Measurements from ENCODE around the gene PRTFDC1. TPM values are rescaled to one million over a fixed set of nuclear protein-coding genes. Genes with fewer than 3 reads are reported as not detected.

PRTFDC1 gene
- polyA plus RNA-seq, 4 donors, result 37.3 to 50.7 (median 43.0) TPM

- DNase-seq (ENCODE audit: low read depth in 4 of 4, low spot score in 3 of 4), result no peak
Observed at GRCh38 chr10:24804956-24805355, 147.4 kb downstream of the PRTFDC1 start.

- no peak for DNase-seq (ENCODE audit: low read depth in 4 of 4, low spot score in 3 of 4)
Observed at GRCh38 chr10:24804392-24804791, 148.0 kb downstream of the PRTFDC1 start.

- DNase-seq (ENCODE audit: low read depth in 4 of 4, low spot score in 3 of 4), result no peak
Observed at GRCh38 chr10:24802378-24802777, 150.0 kb downstream of the PRTFDC1 start.

GRCh38 chr10:24800861-24801260, 151.5 kb downstream of the PRTFDC1 start:
- DNase-seq (ENCODE audit: low read depth in 4 of 4, low spot score in 3 of 4), result no peak

Other genes starting within 250 kb of the PRTFDC1 start
- gene ARHGAP21, start 228.7 kb downstream of the PRTFDC1 start, polyA plus RNA-seq (ENCODE audit: insufficient read length in 4 of 4), result 10 to 100 TPM; 63.0 to 93.2 (median 71.6) TPM
- 1 to 10 TPM; 4.0 to 5.5 (median 4.8) TPM for gene ENKUR, start 63.6 kb upstream of the PRTFDC1 start, polyA plus RNA-seq (ENCODE audit: insufficient read length in 4 of 4)
- gene THNSL1, start 64.0 kb upstream of the PRTFDC1 start, polyA plus RNA-seq (ENCODE audit: insufficient read length in 4 of 4), result 10 to 100 TPM; 15.8 to 19.6 (median 17.9) TPM
- under 1 TPM; 0.25 to 0.44 (median 0.32) TPM for gene GPR158, start 222.4 kb upstream of the PRTFDC1 start, polyA plus RNA-seq (ENCODE audit: insufficient read length in 4 of 4)

Measured in right renal pelvis (tissue), 4 donors.